Lower lobe of right lung (tissue), 2 donors: ENCODE measurements around the gene LDB2. TPM values are rescaled to one million over a fixed set of nuclear protein-coding genes. Genes with fewer than 3 reads are reported as not detected.

Experiments
- ATAC-seq, 2 donors: fragments of 200-7000 bp; cut with Tn5 transposase; one replicate each; pipeline ENCODE4 v1.9.1; 2020 to 2022; ENCODE audit warnings: mild to moderate bottlenecking in 2 of 2, moderate library complexity in 2 of 2
- DNase-seq: peaks from one replicate; pipeline ENCODE4 v3.0.0-alpha.2; 2020
- H3K27ac ChIP-seq: fragments of 200-600 bp; one replicate; pipeline ENCODE4 v1.8.0; 2022
- H3K27me3 ChIP-seq: fragments of 200-600 bp; one replicate; pipeline ENCODE4 v1.8.0; 2022; ENCODE audit warnings: low read depth
- H3K36me3 ChIP-seq: fragments of 200-600 bp; one replicate; pipeline ENCODE4 v1.8.0; 2022; ENCODE audit warnings: mild to moderate bottlenecking
- H3K4me1 ChIP-seq: fragments of 200-600 bp; one replicate; pipeline ENCODE4 v1.8.0; 2022
- H3K4me3 ChIP-seq: fragments of 200-600 bp; one replicate; pipeline ENCODE4 v1.8.0; 2022; ENCODE audit warnings: mild to moderate bottlenecking
- H3K9me3 ChIP-seq: fragments of 200-600 bp; one replicate; pipeline ENCODE4 v1.8.0; 2022
- intact Hi-C: fragments of 100-400 bp; cut with DNase I; formaldehyde crosslinking; loops from one replicate; pipeline ENCODE4 v1.11.0; 2022
- total RNA-seq: library from RNA; stranded (reverse); fragmentation: NEBNext Ultra II Directional; extraction: Animal tissue kit (Norgen Biotek cat#: 25700); gene quantifications from one replicate; pipeline ENCODE4 v1.2.1, GENCODE V29; 2021
- TF ChIP-seq, protein P1 (sequence below): fragments of 200-600 bp; IDR thresholded peaks from one replicate; pipeline ENCODE4 v1.8.0; 2022; ENCODE audit warnings: antibody characterized with exemption, mild to moderate bottlenecking
- donor health status: DM: no; HTN: yes; CAD: no; lungs with severe emphysema.

The LDB2 gene
- total RNA-seq, 1 donor from 2014 or later, result 113 TPM

DNA sequence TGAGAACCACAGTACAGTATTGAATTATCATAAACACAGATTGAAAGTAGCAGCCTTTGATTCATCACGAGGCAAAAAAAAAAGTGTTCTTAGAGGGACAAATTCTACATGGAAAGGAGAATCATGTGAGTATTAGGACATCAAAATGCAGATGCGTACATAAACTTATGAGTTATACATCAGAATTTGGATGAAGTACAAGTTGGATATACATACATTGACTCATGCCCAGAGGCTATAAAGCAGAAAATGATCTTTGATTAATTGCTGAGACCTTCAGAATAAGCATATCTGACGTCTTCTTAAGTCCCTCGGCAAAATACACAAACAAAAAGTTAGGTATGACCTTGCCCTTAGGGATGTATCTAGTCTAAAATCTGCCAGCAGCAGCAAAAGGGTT is 206.4 kb downstream of the LDB2 start:
- DNase-seq, result no peak
- H3K4me1 ChIP-seq, result peaks cover 11% of the 10 kb centered on the region
- no peaks in the 10 kb centered on the region for H3K9me3 ChIP-seq
- H3K4me3 ChIP-seq, result no peak overlapping the region
- no peak for ATAC-seq
- intact Hi-C loops, result no loop called here
- no peak overlapping the region for H3K27ac ChIP-seq
- H3K27me3 ChIP-seq, result no peaks in the 10 kb centered on the region
- TF ChIP-seq, protein P1, sequence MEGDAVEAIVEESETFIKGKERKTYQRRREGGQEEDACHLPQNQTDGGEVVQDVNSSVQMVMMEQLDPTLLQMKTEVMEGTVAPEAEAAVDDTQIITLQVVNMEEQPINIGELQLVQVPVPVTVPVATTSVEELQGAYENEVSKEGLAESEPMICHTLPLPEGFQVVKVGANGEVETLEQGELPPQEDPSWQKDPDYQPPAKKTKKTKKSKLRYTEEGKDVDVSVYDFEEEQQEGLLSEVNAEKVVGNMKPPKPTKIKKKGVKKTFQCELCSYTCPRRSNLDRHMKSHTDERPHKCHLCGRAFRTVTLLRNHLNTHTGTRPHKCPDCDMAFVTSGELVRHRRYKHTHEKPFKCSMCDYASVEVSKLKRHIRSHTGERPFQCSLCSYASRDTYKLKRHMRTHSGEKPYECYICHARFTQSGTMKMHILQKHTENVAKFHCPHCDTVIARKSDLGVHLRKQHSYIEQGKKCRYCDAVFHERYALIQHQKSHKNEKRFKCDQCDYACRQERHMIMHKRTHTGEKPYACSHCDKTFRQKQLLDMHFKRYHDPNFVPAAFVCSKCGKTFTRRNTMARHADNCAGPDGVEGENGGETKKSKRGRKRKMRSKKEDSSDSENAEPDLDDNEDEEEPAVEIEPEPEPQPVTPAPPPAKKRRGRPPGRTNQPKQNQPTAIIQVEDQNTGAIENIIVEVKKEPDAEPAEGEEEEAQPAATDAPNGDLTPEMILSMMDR, result no peak
- no peaks in the 10 kb centered on the region for H3K36me3 ChIP-seq

- Histone ChIP-seq H3K27ac (no peak overlapping the region), H3K4me1 (peaks cover 11% of the 10 kb centered on the region), H3K9me3 (no peaks in the 10 kb centered on the region), H3K27me3 (no peaks in the 10 kb centered on the region), H3K4me3 (no peak overlapping the region), H3K36me3 (no peaks in the 10 kb centered on the region)
- intact Hi-C loops, result no loop called here
- TF ChIP-seq, protein P1, result no peak
- no peak for DNase-seq
- no peak for ATAC-seq
Measured at GRCh38 chr4:16691450-16691849, 207.0 kb downstream of the LDB2 start.

GRCh38 chr4:16687845-16688244 is 210.6 kb downstream of the LDB2 start:
- no peak for DNase-seq
- Histone ChIP-seq H3K4me1 (peaks cover 10% of the 10 kb centered on the region), H3K27ac (no peak overlapping the region), H3K27me3 (no peaks in the 10 kb centered on the region), H3K4me3 (no peak overlapping the region), H3K9me3 (no peaks in the 10 kb centered on the region), H3K36me3 (no peaks in the 10 kb centered on the region)
- TF ChIP-seq, protein P1, result no peak
- no peak for ATAC-seq
- intact Hi-C loops, result no loop called here

GRCh38 chr4:16687011-16687410 is 211.4 kb downstream of the LDB2 start:
- ATAC-seq (no peak), DNase-seq (no peak)
- Histone ChIP-seq H3K4me3 (no peak overlapping the region), H3K9me3 (no peaks in the 10 kb centered on the region), H3K27me3 (no peaks in the 10 kb centered on the region), H3K36me3 (no peaks in the 10 kb centered on the region), H3K27ac (no peak overlapping the region), H3K4me1 (peaks cover 2% of the 10 kb centered on the region)
- intact Hi-C loops, result no loop called here
- TF ChIP-seq, protein P1, result no peak

GRCh38 chr4:16686195-16686594 is 212.2 kb downstream of the LDB2 start:
- ATAC-seq (no peak), DNase-seq (no peak)
- TF ChIP-seq, protein P1, result no peak
- Histone ChIP-seq H3K4me3 (no peak overlapping the region), H3K27ac (no peak overlapping the region), H3K36me3 (no peaks in the 10 kb centered on the region), H3K9me3 (no peaks in the 10 kb centered on the region), H3K27me3 (no peaks in the 10 kb centered on the region), H3K4me1 (no peaks in the 10 kb centered on the region)
- intact Hi-C loops, result no loop called here

DNA sequence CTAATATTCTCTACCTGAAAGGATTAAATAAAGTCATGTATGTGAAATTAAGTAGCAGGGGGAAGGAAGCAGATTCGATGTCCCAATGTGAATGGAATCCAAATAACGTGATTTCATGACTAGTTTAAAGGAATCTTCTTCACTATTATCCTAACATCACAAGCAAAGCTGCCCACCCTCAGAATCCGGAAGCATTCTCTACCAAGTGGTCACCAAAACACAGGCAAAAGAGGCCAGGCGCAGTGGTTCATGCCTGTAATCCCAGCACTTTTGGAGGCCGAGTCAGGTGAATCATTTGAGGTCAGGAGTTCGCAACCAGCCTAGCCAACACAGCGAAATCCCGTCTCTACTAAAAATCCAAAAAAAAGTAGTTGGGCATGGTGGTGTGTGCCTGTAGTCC is 212.9 kb downstream of the LDB2 start:
- Histone ChIP-seq H3K9me3 (no peaks in the 10 kb centered on the region), H3K4me1 (no peaks in the 10 kb centered on the region), H3K27me3 (no peaks in the 10 kb centered on the region), H3K36me3 (no peaks in the 10 kb centered on the region), H3K27ac (no peak overlapping the region), H3K4me3 (no peak overlapping the region)
- intact Hi-C loops, result no loop called here
- TF ChIP-seq, protein P1, result no peak
- ATAC-seq (no peak), DNase-seq (no peak)
